HG03135 (cell line): ENCODE measurements around the gene LUZP2.

Source experiments
- ATAC-seq: cut with Tn5 transposase; IDR thresholded peaks from one replicate; pipeline ENCODE4 v1.9.1; 2021; ENCODE audit warnings: mild to moderate bottlenecking, moderate library complexity; ENCODE audit not compliant: unreplicated experiment

LUZP2 gene

DNA sequence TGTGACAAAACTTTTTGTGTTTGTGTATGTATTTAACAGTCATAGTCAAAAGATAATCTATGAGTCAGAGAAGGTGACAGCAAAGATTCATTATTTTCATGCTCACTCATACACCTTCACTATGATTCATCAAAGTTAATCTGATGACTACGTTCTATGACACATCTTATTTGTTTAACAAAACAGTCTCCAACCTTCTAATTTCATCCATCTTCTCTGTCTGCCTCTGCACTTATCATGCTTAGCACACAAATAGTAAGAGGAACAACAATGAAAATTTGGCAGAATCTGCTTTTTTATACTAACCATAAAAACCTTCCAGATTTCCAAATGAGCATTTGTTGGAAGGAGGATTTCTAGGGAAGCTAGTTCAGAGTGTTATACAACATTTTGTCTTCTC, 568.9 kb downstream of the LUZP2 start:
- no peak for ATAC-seq

DNA sequence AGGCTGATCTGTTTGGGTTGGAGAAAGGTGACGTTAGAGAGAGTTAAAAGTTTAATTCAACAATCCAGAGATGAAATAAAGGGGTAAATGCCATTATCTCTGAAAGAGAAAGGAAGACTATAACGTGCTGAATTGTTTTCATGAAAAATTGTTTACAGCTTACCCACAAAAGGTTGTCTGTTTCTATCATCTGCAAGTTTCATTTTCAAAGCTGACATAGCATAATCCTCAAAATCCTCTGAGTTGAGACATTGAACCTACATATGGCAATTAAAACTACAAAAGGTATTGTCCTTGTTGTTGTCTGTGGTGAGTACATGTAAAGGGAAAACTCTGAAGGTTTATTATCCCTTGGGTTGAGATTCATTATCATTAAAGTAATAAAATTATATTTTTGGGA, 569.9 kb downstream of the LUZP2 start:
- no peak for ATAC-seq

DNA sequence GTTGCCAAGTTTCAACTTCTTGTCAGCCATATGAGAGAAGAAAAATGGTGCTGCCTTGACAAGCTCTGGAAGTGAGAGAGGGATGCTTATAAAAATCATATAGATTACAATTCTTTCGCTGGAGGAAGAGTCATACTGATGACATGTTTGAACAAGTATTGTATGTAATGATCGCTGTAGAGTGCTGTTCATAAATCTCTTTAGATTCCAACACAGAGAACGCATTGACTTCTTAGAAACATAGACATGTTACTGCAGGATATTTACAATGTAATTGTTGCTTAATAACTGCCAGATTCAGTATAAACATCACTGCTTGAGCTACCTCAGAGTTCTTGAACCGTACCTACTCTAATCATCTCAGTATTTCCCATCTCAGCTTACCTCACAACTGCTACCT, 571.6 kb downstream of the LUZP2 start:
- no peak for ATAC-seq

DNA sequence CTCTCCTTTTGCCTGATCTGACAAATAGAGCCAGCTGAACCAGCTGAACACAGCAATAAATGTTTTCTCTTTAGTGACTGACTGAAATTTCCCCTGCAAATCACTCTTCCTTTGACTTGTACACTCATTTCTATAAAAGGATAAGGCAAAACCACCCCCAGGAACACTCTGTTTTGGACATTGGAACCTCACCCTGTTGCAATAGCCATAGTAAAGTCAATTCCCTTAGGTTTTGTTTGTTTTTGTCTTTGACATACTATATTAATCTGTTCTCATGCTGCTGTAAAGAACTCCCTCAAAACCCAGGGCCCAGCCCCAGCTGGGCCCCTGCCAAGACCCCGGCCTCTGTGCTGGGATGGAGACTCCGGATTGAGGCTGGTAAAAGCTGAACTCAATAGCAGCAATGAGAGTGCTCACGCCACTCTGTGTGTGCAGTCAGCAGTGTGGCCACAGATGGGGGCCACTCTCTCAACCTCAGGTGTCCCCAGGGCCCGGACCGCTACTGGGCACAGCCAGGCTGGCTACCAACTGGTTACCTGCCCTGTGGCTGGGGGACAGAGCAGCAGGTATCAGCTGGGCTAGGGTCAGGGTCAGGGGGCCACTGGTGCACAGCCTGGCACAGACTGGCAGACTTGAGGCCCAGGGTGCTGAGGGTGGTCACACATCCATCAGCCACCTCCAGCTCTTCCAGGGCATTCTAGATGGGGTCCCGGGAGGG, 597.4 kb downstream of the LUZP2 start:
- no peak for ATAC-seq

DNA sequence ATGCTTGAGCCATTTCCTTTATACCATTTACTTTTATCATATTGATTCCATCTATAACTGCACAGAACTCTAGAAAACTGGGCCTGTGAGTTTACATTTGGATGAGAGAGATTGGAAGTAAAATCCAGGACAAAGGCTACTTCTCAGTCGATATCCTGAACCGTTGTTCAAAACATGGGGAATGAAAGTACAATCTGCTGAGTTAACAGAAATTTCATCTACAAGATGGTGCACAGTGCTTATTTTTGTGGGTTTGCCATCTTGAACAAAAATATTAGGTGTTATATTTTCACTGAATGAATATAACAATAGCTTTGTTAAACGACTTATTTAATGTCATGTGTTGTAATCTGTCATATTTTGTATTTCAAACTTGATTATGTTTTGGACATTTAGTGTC, 622.6 kb downstream of the LUZP2 start:
- ATAC-seq: no peak
